HG02571 (cell line): Measurements from ENCODE around the gene TXNRD1.

ENCODE experiments used
- ATAC-seq: cut with Tn5 transposase; IDR thresholded peaks from one replicate; pipeline ENCODE4 v1.9.1; 2021; ENCODE audit warnings: mild to moderate bottlenecking, moderate library complexity; ENCODE audit not compliant: unreplicated experiment

The TXNRD1 gene

GRCh38 chr12:104299842-104300481 is 84.4 kb downstream of the TXNRD1 start:
- ATAC-seq: no peak

GRCh38 chr12:104303538-104304151 is 88.1 kb downstream of the TXNRD1 start, which contains the start of gene EID3:
Gene EID3 (plus strand): TSS chr12:104303739. CDS start chr12:104303935, 196 bp downstream.
- ATAC-seq: peak; percentile 90

DNA sequence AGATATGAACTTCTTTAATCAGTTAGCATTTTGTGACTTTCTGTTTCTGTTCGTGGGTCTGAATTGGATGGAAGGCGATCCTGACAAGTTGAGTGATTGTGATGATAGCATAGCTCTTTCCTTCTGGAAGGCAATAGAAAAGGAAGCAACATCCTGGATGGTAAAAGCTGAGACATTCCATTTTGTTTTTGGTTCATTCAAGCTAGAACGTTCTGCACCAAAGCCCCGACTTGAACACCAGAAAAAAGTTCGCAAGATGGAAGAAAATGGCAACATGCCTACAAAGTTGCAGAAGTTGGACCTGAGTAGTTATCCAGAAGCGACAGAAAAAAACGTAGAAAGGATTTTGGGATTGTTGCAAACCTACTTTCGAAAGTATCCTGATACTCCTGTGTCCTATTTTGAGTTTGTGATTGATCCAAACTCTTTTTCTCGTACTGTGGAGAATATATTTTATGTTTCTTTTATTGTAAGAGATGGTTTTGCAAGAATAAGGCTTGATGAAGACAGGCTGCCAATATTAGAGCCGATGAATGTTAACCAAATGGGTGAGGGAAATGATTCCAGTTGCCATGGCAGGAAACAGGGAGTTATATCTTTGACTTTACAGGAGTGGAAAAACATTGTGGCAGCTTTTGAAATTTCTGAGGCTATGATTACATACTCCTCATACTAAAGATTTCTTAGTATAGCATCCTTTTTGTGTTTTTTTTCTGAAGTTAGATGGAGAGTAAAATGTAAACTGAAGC is 88.9 kb downstream of the TXNRD1 start:
- no peak for ATAC-seq

DNA sequence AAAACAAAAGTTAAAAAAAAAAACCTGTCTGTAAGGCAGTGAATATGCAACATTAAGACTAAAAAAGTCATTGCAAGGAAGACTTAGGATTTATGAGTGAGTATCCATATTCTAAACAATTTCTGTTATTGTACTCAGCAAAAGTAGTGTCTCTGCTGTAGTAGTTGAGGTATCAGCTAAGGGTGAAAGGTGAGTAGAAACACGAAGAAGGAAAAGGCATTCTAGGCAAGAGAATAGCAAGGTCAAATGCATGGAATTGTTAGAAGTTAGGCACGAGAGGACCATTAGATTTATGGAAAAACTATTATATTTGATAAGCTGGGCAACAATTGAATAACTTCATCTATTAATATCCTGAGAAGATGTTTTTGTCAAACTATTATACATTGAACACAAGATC is 89.8 kb downstream of the TXNRD1 start:
- no peak for ATAC-seq

DNA sequence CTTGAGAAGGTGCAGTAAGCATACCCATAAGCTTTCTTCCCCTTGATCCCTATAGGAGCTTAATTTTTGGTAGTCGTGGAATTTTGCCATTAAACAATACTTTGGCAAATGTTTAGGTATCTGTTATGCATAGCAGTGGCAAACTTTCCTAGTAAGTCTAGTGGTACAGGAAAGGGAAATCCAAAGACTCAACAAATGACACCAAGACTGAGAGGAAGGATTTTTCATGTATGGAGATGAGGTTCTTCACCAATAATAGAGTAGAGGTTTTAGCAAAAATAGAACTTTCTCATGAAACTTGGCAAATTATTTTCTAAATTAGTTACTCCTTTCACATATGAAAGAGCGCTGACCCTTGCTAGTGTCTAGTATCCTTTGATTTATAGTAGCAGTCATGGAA is 90.8 kb downstream of the TXNRD1 start:
- ATAC-seq: no peak

DNA sequence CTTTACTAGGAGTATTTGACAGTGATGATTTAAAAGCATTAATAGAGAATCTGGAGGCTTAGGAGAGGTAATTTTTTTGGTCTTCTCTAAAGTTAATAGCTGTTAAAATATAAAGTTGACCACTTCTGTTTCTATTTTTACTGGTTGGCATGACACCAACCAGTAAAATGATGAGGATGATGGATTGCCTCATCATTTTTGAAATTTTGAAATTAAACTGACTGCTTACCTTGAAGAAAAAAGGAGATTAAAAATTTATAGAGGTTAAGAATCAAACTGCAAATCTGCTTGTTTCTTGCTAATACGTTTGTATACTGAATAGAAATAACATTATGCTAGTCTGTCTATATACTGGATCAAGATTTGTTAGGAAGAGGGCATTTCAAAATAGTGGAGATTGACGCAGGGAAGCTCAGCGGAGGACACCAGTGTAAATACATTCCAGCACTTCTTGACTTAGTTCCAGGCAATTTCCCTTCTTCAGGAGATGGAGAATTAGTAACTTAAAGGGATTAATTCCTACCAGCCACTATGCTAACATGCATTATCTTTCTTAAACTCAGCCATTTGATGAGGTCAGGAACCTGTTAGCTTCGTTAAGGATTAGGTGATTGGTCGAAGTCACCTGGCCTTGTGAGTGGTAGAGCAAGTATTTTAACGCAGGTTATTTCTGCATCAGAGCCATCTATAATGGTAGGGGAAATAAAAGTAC is 91.5 kb downstream of the TXNRD1 start:
- no peak for ATAC-seq

DNA sequence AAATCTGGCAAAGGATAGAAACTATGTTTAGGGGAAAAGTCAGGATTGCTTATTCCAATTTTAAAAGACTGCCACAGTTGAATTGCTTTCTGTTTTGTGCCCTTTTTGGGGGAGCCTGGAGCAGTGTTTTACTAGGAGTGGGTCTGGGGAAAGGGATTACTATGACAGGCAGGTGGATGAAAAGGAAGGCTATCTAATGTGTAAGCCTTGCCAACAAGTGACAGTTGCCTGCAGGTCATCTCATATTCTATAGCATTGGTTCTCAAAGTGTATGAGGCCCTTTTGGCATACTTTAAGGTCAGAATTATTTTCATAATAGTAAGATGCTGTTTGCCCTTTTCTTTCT is 92.0 kb downstream of the TXNRD1 start:
- ATAC-seq: no peak

DNA sequence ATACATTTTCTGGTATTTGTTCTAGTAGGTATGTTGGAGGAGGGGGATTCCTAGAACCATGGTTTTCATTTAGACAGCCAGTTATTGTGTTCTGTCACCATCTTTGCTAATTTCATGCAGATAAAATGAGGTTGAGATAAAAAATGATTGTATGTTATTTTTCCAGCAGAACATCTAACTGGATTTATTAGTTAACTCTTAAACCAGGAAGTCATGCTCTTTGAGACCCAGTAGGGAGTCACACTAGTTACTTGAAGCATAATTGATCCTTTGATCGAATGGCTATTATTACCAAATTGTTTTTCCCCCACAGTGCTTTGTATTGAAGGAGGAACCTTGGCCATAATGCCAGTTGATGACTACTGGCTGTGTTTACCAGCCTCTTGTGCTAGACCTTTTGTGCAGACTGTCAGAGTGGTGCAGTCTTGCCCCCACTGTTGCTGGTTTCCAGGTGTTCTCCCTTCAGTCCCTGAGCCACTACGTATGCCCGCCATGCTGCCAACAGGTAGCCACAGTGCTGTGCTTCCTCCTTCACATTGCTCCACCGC is 93.9 kb downstream of the TXNRD1 start:
- no peak for ATAC-seq

DNA sequence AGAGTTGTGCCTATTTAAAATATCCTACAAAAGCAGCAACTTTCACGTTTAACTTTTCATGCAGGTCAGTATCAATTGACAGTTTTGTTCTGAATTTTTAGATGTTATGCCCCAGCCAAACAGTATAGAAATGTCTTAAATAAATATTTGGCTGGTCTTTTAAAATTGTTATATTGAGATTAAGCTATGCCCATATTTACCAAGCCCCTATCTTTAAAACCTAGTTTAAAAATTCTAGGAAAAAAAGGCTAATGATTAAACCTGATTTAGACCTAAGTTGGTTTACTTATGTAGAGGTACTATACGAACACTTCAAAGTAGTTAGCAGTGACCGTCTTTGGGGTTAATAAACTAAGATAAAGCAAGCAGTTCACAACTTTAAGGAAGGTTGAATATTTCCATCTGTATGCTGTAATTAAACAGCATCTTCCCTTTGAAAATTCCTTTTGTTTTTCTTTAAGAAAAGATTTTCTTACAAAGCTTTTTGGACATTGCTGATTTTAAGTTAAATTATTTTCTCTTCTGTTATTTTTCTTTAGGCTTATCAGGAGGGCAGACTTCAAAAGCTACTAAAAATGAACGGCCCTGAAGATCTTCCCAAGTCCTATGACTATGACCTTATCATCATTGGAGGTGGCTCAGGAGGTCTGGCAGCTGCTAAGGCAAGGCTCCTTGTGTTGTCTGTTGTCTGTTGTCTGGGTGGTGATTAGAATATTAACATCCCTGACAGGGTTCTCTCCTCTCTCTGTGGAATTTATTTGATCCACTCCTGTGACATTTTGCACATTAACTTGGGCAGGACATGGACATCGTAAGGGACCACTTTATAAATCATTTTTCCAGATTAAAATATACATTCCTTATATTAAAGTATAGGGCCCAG is 95.4 kb downstream of the TXNRD1 start:
- no peak for ATAC-seq

- no peak for ATAC-seq
Measured at GRCh38 chr12:104312202-104312601, 96.6 kb downstream of the TXNRD1 start.

DNA sequence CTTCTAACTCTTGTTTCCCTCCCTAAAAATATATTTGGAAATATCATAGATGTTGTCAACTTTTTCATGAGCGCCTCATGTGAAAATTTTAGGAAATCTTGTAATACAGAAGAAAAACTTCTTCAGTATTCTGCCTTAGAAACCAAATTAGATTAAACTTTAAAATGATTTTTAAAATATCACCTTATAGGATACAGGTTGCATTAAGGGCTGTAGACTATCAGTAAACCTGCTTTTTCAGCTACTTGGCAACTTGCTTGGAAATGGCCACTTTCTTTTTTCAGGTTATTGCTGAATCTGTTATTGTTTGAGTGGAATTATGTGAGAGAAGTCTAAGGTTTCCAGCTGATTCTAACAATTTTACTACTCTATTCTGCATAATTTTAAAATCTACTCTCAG is 97.1 kb downstream of the TXNRD1 start:
- ATAC-seq: no peak

GRCh38 chr12:104313568-104314241 is 98.1 kb downstream of the TXNRD1 start:
- ATAC-seq: no peak

- no peak for ATAC-seq
Measured at GRCh38 chr12:104314242-104314614, 98.6 kb downstream of the TXNRD1 start.

GRCh38 chr12:104315326-104316224 is 100.0 kb downstream of the TXNRD1 start:
- ATAC-seq: no peak

DNA sequence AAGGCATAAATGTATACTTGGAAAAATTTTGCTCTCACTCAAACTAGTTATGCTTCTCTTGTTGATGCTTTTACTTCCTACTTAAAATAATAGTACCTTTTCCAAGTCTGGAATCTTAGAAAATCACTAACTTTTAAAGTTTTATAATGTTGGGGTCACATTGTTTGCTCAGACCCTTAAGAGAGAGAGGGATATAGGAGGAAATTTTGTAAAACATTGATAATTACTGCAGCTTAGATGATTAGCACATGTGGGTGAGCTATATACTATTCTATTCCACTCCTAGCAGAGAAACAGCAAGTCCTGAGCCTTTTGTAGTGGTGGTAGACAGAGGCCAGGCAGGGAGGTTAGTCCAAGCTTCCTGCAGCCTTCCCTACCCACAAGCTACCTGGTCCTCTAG is 101.4 kb downstream of the TXNRD1 start:
- no peak for ATAC-seq

DNA sequence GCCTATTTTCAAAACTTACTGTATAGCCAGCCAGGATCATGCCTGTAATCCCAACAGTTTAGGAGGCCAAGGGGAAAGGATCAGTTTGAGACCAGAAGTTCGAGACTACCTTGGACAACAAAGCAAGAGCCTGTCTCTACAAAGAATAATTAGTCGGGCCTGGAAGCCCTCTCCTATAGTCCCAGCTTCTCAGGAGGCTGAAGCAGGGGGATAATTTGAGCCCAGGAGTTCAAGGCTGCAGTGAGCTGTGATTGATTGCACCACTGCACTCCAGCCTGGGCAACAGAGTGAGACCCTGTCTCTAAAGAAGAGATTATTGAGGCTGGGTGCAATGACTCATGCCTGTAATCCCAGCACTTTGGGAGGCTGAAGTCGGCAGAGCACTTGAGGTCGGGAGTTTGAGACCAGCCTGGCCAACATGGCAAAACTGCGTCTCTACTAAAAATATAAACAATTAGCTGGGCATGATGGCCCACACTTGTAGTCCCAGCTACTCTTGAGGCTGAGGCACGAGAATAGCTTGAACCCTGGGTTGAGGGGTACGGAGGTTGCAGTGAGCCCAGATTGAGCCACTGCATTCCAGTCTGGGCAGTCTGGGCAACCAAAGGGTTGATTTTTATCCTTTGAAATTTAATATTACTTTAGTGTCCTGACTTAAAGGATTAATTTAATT is 102.1 kb downstream of the TXNRD1 start:
- ATAC-seq: no peak

DNA sequence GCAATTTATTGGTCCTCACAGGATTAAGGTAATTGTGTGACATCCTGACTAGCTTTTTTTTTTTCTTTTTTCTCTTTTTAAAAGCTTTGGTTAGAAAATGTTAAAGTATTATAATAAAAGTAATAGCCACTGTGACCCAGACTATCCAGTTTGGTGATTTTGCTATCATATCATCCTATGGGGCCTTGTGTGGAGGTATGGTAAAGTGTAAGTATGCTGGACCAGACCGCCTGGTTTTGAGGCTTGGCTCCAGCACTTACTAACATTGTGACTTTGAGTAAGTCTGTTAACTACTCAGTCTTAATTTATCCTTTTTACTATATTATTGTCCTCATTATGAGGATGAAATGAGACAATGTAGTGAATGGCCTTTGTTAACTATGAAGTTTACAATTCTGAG is 103.4 kb downstream of the TXNRD1 start:
- no peak for ATAC-seq

DNA sequence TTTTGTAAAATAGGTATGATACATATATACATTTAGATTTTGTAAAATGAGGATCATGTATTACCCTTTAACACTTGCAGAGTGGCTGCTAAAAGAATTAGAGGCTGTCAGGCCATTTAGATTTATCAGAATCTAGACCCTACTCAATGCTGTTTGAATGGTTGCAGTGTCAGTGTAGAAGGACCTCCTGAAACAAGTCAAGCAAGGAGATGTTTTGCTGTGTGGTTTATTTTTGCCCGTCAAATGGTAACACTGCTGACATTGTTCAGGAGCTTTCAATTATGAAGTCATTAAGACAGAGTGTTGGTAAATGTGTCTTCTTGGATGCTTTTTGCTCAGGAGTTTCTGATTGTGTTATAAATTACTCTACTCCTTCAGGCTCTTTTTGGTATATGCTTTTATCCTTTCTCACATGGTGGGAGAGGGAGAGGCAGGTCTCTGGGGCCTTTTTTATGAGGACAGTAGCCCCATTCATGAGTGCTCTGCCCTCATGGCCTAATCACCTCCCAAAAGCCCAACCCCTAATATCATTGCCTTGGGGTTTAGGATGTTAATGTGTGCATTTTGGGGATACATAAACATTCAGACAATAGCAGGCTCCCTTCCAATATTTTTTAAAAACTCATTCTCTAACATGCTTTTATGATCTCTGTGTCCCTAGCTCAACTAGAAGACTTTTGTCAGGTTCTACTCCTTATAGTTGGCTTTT is 104.5 kb downstream of the TXNRD1 start:
- ATAC-seq: no peak
